Large intestine (tissue), 3 donors: ENCODE data around the gene MFAP1. TPM values are rescaled to one million over a fixed set of nuclear protein-coding genes. Genes with fewer than 3 reads are reported as not detected.
"Not testable (repeated sequence)": the region's sequence is repeated elsewhere in the genome, so short reads cannot be mapped to it uniquely, and the experiment has no call there.

Experiments used
- DNase-seq, 2 donors: peaks; one replicate each; pipeline versions ENCODE4 v3.0.0 to v3.0.0-alpha.2; 2013
- H3K27ac ChIP-seq: one replicate; pipeline ENCODE4 v1.5.1; 2013; ENCODE audit warnings: low read length
- H3K27me3 ChIP-seq: 2 replicates; pipeline ENCODE4 v1.6.1; 2013; ENCODE audit warnings: low read length; ENCODE audit not compliant: control insufficient read depth, insufficient read depth
- H3K36me3 ChIP-seq: 2 replicates; pipeline ENCODE4 v1.6.1; 2013; ENCODE audit warnings: low read length; ENCODE audit not compliant: control insufficient read depth, insufficient read depth
- H3K4me1 ChIP-seq: one replicate; pipeline ENCODE4 v1.6.1; 2013; ENCODE audit warnings: low read length; ENCODE audit not compliant: control insufficient read depth, insufficient read depth
- H3K4me3 ChIP-seq: one replicate; pipeline ENCODE4 v1.5.1; 2013; ENCODE audit warnings: low read length
- H3K9me3 ChIP-seq: one replicate; pipeline ENCODE4 v1.6.1; 2013; ENCODE audit warnings: mild to moderate bottlenecking, low read depth, low read length, moderate library complexity; ENCODE audit not compliant: control insufficient read depth
- WGBS: methylation state at CpG from one replicate; pipeline ENCODE4 v1.1.5; 2013; ENCODE audit warnings: low lambda C conversion rate; ENCODE audit not compliant: insufficient coverage; 5-methylcytosine and 5-hydroxymethylcytosine counted together
- polyA plus RNA-seq: library from polyadenylated mRNA; unstranded; fragments of 120-200 nt; gene quantifications from one replicate; pipeline ENCODE4 v1.2.1, GENCODE V29; 2013

MFAP1 gene
- polyA plus RNA-seq, 1 donor = 37.1 TPM

GRCh38 chr15:43854801-43855200 is 30.3 kb upstream of the MFAP1 start:
- Histone ChIP-seq H3K27ac (no peak overlapping the region), H3K36me3 (no peaks in the 10 kb centered on the region), H3K9me3 (no peaks in the 10 kb centered on the region), H3K4me1 (no peaks in the 10 kb centered on the region), H3K4me3 (no peak overlapping the region), H3K27me3 (no peaks in the 10 kb centered on the region)
- no peak for DNase-seq
- 80% methylated on average over 1 of the region's 6 CpGs for WGBS

- Histone ChIP-seq H3K36me3 (no peaks in the 10 kb centered on the region), H3K9me3 (no peaks in the 10 kb centered on the region), H3K27me3 (no peaks in the 10 kb centered on the region), H3K27ac (no peak overlapping the region), H3K4me1 (no peaks in the 10 kb centered on the region), H3K4me3 (no peak overlapping the region)
- WGBS = 83% methylated on average over 1 of the region's 4 CpGs
- DNase-seq = no peak
Measured at GRCh38 chr15:43852607-43853006, 28.1 kb upstream of the MFAP1 start.

GRCh38 chr15:43851251-43851650 is 26.8 kb upstream of the MFAP1 start:
- H3K4me1 ChIP-seq = no peaks in the 10 kb centered on the region
- no peaks in the 10 kb centered on the region for H3K9me3 ChIP-seq
- H3K27me3 ChIP-seq = no peaks in the 10 kb centered on the region
- no peaks in the 10 kb centered on the region for H3K36me3 ChIP-seq
- no peak overlapping the region for H3K4me3 ChIP-seq
- WGBS = 100% methylated on average over 1 of the region's 3 CpGs
- DNase-seq = no peak
- no peak overlapping the region for H3K27ac ChIP-seq

GRCh38 chr15:43845421-43845820 is 20.9 kb upstream of the MFAP1 start:
- H3K9me3 ChIP-seq = no peaks in the 10 kb centered on the region
- H3K4me3 ChIP-seq = no peak overlapping the region
- no peaks in the 10 kb centered on the region for H3K27me3 ChIP-seq
- no peaks in the 10 kb centered on the region for H3K36me3 ChIP-seq
- no peak overlapping the region for H3K27ac ChIP-seq
- no peaks in the 10 kb centered on the region for H3K4me1 ChIP-seq
- no peak for DNase-seq

GRCh38 chr15:43832485-43832884 is 8.0 kb upstream of the MFAP1 start:
- not testable (repeated sequence) for H3K36me3 ChIP-seq, H3K9me3 ChIP-seq, DNase-seq, H3K4me3 ChIP-seq, H3K27me3 ChIP-seq, H3K27ac ChIP-seq, H3K4me1 ChIP-seq
- no CpG with 5 or more reads among the region's 6 CpGs for WGBS

GRCh38 chr15:43831519-43832052 is 7.1 kb upstream of the MFAP1 start:
- no CpG with 5 or more reads among the region's 14 CpGs for WGBS
- H3K27me3 ChIP-seq, H3K36me3 ChIP-seq, H3K4me3 ChIP-seq, H3K9me3 ChIP-seq, DNase-seq, H3K4me1 ChIP-seq, H3K27ac ChIP-seq: not testable (repeated sequence)

GRCh38 chr15:43830691-43831275 is 6.3 kb upstream of the MFAP1 start:
- DNase-seq, H3K27ac ChIP-seq, H3K27me3 ChIP-seq, H3K4me1 ChIP-seq, H3K36me3 ChIP-seq, H3K9me3 ChIP-seq, H3K4me3 ChIP-seq: not testable (repeated sequence)
- WGBS = no CpG with 5 or more reads among the region's 9 CpGs

- no CpG with 5 or more reads among the region's 9 CpGs for WGBS
- not testable (repeated sequence) for H3K4me3 ChIP-seq, H3K27ac ChIP-seq, H3K27me3 ChIP-seq, DNase-seq, H3K4me1 ChIP-seq, H3K36me3 ChIP-seq, H3K9me3 ChIP-seq
Measured at GRCh38 chr15:43829951-43830540, 5.6 kb upstream of the MFAP1 start.

- DNase-seq = no peak
- Histone ChIP-seq H3K9me3 (no peaks in the 10 kb centered on the region), H3K4me3 (no peak overlapping the region), H3K36me3 (no peaks in the 10 kb centered on the region), H3K27me3 (no peaks in the 10 kb centered on the region), H3K4me1 (peaks cover 10% of the 10 kb centered on the region), H3K27ac (no peak overlapping the region)
- 80% methylated on average over 1 of the region's 6 CpGs for WGBS
Measured at GRCh38 chr15:43828061-43828657, 3.7 kb upstream of the MFAP1 start.

- H3K4me1 ChIP-seq = peaks cover 11% of the 10 kb centered on the region
- WGBS = 0% methylated on average over 1 of the region's 48 CpGs
Measured at GRCh38 chr15:43826508-43827341, 2.2 kb upstream of the MFAP1 start, which contains the start of gene WDR76. Gene WDR76 (plus strand): TSS chr15:43827002. CDS start chr15:43827033, 31 bp downstream.

More at GRCh38 chr15:43826508-43827341, 2.2 kb upstream of the MFAP1 start, which contains the start of gene WDR76:
- H3K9me3 ChIP-seq = no peaks in the 10 kb centered on the region
- H3K36me3 ChIP-seq = no peaks in the 10 kb centered on the region
- H3K27me3 ChIP-seq = no peaks in the 10 kb centered on the region
- peak within 1 kb of the TSS; percentile 52 for H3K4me3 ChIP-seq
- H3K27ac ChIP-seq = peak within 1 kb of the TSS; percentile 46
- peak; percentile 74 to 84 for DNase-seq
